NB4 (cell line): ENCODE results near the gene RNF150.

ENCODE experiments used
- DNase-seq: peaks from one replicate; pipeline ENCODE4 v3.0.0; 2010; ENCODE audit warnings: low read depth
- H3K4me3 ChIP-seq: one replicate; pipeline ENCODE4 v1.5.1; 2011; ENCODE audit warnings: mild to moderate bottlenecking, low read depth, low read length, moderate library complexity
- CTCF ChIP-seq: IDR thresholded peaks from one replicate; pipeline ENCODE4 v1.5.1; 2012; ENCODE audit warnings: low read depth, low read length
- MAX ChIP-seq: IDR thresholded peaks from 2 replicates; pipeline ENCODE4 v1.6.1; 2011; ENCODE audit warnings: low read depth, low read length
- MYC ChIP-seq: IDR thresholded peaks from 2 replicates; pipeline ENCODE4 v1.6.1; 2011; ENCODE audit warnings: low read depth, low read length
- POLR2A ChIP-seq: IDR thresholded peaks from 2 replicates; pipeline ENCODE4 v1.6.1; 2011; ENCODE audit warnings: mild to moderate bottlenecking; ENCODE audit not compliant: insufficient read length; ENCODE audit errors: extremely low read depth

Gene RNF150

GRCh38 chr4:141118381-141118780 is 14.9 kb downstream of the RNF150 start:
- TF ChIP-seq MAX, result no peak
- no peak for TF ChIP-seq POLR2A
- no peak for TF ChIP-seq MYC
- no peak for TF ChIP-seq CTCF
- H3K4me3 ChIP-seq, result no peak overlapping the region
- DNase-seq, result no peak

- no peak for DNase-seq
- TF ChIP-seq MYC (no peak), POLR2A (no peak), CTCF (no peak), MAX (no peak)
- H3K4me3 ChIP-seq, result no peak overlapping the region
These were observed 15.3 kb downstream of the RNF150 start for GRCh38 chr4:141117935-141118334.

- DNase-seq, result no peak
- TF ChIP-seq MYC (no peak), POLR2A (no peak), CTCF (no peak), MAX (no peak)
- H3K4me3 ChIP-seq, result no peak overlapping the region
These were observed 23.3 kb downstream of the RNF150 start for GRCh38 chr4:141109983-141110382.

- TF ChIP-seq MAX (no peak), MYC (no peak), POLR2A (no peak), CTCF (no peak)
- no peak overlapping the region for H3K4me3 ChIP-seq
- DNase-seq, result no peak
These were observed 25.3 kb downstream of the RNF150 start for GRCh38 chr4:141107927-141108326.

GRCh38 chr4:141102367-141102766 is 30.9 kb downstream of the RNF150 start:
- DNase-seq, result no peak
- no peak for TF ChIP-seq MYC
- TF ChIP-seq CTCF, result no peak
- no peak for TF ChIP-seq MAX
- no peak for TF ChIP-seq POLR2A
- H3K4me3 ChIP-seq, result no peak overlapping the region

GRCh38 chr4:141101511-141101910 is 31.8 kb downstream of the RNF150 start:
- no peak overlapping the region for H3K4me3 ChIP-seq
- DNase-seq, result no peak
- TF ChIP-seq POLR2A (no peak), MAX (no peak), MYC (no peak), CTCF (no peak)
